Measurements from ENCODE around the gene ATG12.
A peak's percentile ranks its signal among the peaks of the same experiment; 100 is the strongest.
"Not testable (repeated sequence)": the region's sequence is repeated elsewhere in the genome, so short reads cannot be mapped to it uniquely, and the experiment has no call there.

Gene ATG12

GRCh38 chr5:115841382-115842088 lies at the start of gene ATG12, which contains the start of gene AP3S1:
Gene ATG12, minus strand, starts transcription at chr5:115841565. Its CDS starts 13 bp downstream, at chr5:115841552.
Gene AP3S1, plus strand, starts transcription at chr5:115841935. Its CDS starts 103 bp downstream, at chr5:115842038.
- DNase-seq: peak; percentile 96

- DNase-seq: no peak
These were observed 46.7 kb upstream of the ATG12 start for GRCh38 chr5:115888027-115888426.

- DNase-seq: not testable (repeated sequence)
These were observed 43.8 kb upstream of the ATG12 start for GRCh38 chr5:115885208-115885607.

- no peak for DNase-seq
These were observed 43.3 kb upstream of the ATG12 start for GRCh38 chr5:115884704-115885103.

GRCh38 chr5:115882434-115882833 lies 41.1 kb upstream of the ATG12 start:
- not testable (repeated sequence) for DNase-seq

GRCh38 chr5:115877342-115877741 lies 36.0 kb upstream of the ATG12 start:
- DNase-seq: not testable (repeated sequence)

GRCh38 chr5:115875447-115875846 lies 34.1 kb upstream of the ATG12 start:
- DNase-seq: no peak

GRCh38 chr5:115873392-115873791 lies 32.0 kb upstream of the ATG12 start:
- peak; percentile 80 for DNase-seq

GRCh38 chr5:115872447-115872846 lies 31.1 kb upstream of the ATG12 start:
- no peak for DNase-seq

GRCh38 chr5:115869256-115869795 lies 28.0 kb upstream of the ATG12 start:
- DNase-seq: no peak

- DNase-seq: no peak
These were observed 18.0 kb upstream of the ATG12 start for GRCh38 chr5:115859378-115859777.

GRCh38 chr5:115858396-115858795 lies 17.0 kb upstream of the ATG12 start:
- DNase-seq: no peak

GRCh38 chr5:115857626-115858349 lies 16.4 kb upstream of the ATG12 start:
- DNase-seq: no peak

- DNase-seq: no peak
These were observed 15.7 kb upstream of the ATG12 start for GRCh38 chr5:115857057-115857479.

GRCh38 chr5:115855959-115856358 lies 14.6 kb upstream of the ATG12 start:
- DNase-seq: no peak

- no peak for DNase-seq
These were observed 12.8 kb upstream of the ATG12 start for GRCh38 chr5:115854139-115854538.

GRCh38 chr5:115850744-115851416 lies 9.5 kb upstream of the ATG12 start:
- peak; percentile 16 for DNase-seq

GRCh38 chr5:115849258-115849798 lies 8.0 kb upstream of the ATG12 start:
- no peak for DNase-seq

- DNase-seq: no peak
These were observed 5.9 kb upstream of the ATG12 start for GRCh38 chr5:115847290-115847689.

GRCh38 chr5:115844321-115844817 lies 3.0 kb upstream of the ATG12 start:
- DNase-seq: no peak

GRCh38 chr5:115843444-115844130 lies 2.2 kb upstream of the ATG12 start:
- no peak for DNase-seq

- DNase-seq: no peak
These were observed 1.6 kb upstream of the ATG12 start for GRCh38 chr5:115842952-115843351.

All from kidney glomerular epithelial cell (primary cell).